ENCODE measurements around the gene SATB1.

DNA sequence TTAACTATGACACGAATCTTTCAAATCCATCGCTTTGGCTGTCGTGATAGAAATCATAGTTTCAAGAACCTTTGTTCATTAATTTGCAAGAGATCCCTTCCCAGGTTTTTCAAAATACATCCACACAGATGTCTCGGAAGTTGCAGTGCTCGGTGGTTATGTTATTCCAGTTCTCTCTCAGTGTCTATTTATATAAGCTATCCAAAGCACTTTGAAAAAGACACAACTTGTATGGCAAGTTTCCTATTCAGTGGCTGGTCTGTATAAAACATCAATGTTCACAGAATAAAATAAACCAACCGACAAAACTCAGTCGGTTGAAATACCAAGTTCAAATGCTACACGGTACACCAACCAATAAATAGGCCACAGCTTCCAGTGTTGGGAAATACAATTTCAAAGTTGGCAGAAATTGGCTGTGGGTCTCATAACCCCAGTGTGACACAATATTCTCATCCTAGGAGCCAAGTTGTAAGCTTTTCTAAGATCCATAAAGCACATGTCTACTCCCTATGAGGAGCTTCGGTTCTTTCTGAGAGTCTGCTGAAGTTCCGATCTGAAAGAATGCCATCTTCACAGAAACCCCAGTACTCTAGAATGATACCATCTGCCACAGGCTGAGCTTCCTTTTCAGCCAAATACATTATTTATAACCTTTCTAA is 23.7 kb downstream of the SATB1 start:
- no peak for TF ChIP-seq CTCF (conservative IDR thresholded peaks at IDR 0.05 in 1 of 2, IDR thresholded peaks at IDR 0.05 in 1 of 2; ENCODE audit: low read depth in 1 of 2, low read length in 2 of 2)
- TF ChIP-seq EZH2 (IDR thresholded peaks at IDR 0.05; ENCODE audit: low read length, missing control alignments): no peak
